Testis (tissue), 2 donors: ENCODE measurements around the gene DNAAF8.

Source experiments
- CTCF ChIP-seq, 3 experiments: fragments of 450-650 bp in 2 of 3; fragments of 200-600 bp in 1 of 3; sonication (generic) in 1 of 3; IDR thresholded peaks; one replicate each; pipeline ENCODE4 v1.5.1; 2016 to 2019; ENCODE audit warnings: antibody characterized with exemption in 3 of 3, mild to moderate bottlenecking in 2 of 3, moderate library complexity in 1 of 3
- POLR2A ChIP-seq: fragments of 450-650 bp; IDR thresholded peaks from one replicate; pipeline ENCODE4 v1.6.1; 2017; ENCODE audit warnings: antibody characterized with exemption, mild to moderate bottlenecking, moderate library complexity

- no peak for TF ChIP-seq CTCF (IDR thresholded peaks at IDR 0.05)
- TF ChIP-seq POLR2A = no peak
Measured at GRCh38 chr16:4734730-4735535, 596 bp downstream of the DNAAF8 start.
